Spleen (tissue), 7 donors: Measurements from ENCODE around the gene GPR34.

Experiments
- POLR2A ChIP-seq, 3 donors: fragments of 450-650 bp; IDR thresholded peaks; one replicate each; pipeline ENCODE4 v1.5.1; 2017; ENCODE audit warnings: antibody characterized with exemption in 3 of 3, mild to moderate bottlenecking in 1 of 3
- TF ChIP-seq, protein P1 (sequence below), 11 experiments: fragments of 200-600 bp in 7 of 11; fragments of 450-650 bp in 4 of 11; sonication (generic) in 4 of 11; IDR thresholded peaks in 8 of 11; conservative IDR thresholded peaks in 3 of 11; 1 replicate in 7 of 11; 2 replicates in 4 of 11; pipeline versions ENCODE4 v1.4.0 to v1.8.0; 2016 to 2021; ENCODE audit warnings: antibody characterized with exemption in 11 of 11, inconsistent platforms in 4 of 11, mild to moderate bottlenecking in 1 of 11
- donor health status: DM: no; HTN: no; CAD: no; lungs with moderate emphysema.
- donor health status: DM: no; HTN: no; CAD: no.
- donor health status: DM: no; HTN: no; CAD: no.

DNA sequence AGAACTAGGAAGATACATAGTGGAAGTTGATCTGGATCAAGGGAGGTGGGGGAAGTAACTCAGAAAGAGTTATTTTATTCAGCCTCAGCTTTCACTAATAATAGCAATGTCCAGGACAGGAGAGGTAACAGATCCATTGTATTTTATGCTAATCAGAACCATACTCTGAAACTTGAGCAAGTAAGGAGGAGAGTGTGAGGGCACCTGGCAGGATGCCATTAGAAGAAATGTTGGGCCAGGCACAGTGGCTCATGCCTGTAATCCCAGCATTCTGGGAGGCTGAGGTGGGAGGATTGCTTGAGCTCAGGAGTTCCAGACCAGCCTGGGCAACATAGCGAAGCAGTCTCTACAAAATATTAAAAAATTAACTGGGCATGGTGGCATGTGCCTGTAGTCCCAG lies 16.3 kb downstream of the GPR34 start:
- TF ChIP-seq POLR2A (IDR thresholded peaks at IDR 0.05), result no peak
- TF ChIP-seq, protein P1, sequence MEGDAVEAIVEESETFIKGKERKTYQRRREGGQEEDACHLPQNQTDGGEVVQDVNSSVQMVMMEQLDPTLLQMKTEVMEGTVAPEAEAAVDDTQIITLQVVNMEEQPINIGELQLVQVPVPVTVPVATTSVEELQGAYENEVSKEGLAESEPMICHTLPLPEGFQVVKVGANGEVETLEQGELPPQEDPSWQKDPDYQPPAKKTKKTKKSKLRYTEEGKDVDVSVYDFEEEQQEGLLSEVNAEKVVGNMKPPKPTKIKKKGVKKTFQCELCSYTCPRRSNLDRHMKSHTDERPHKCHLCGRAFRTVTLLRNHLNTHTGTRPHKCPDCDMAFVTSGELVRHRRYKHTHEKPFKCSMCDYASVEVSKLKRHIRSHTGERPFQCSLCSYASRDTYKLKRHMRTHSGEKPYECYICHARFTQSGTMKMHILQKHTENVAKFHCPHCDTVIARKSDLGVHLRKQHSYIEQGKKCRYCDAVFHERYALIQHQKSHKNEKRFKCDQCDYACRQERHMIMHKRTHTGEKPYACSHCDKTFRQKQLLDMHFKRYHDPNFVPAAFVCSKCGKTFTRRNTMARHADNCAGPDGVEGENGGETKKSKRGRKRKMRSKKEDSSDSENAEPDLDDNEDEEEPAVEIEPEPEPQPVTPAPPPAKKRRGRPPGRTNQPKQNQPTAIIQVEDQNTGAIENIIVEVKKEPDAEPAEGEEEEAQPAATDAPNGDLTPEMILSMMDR (IDR thresholded peaks at IDR 0.05 in 8 of 11, conservative IDR thresholded peaks at IDR 0.05 in 3 of 11), result no peak
